ENCODE results near the gene SDC1. TPM values are rescaled to one million over a fixed set of nuclear protein-coding genes. Genes with fewer than 3 reads are reported as not detected.
"Not testable (repeated sequence)": the region's sequence is repeated elsewhere in the genome, so short reads cannot be mapped to it uniquely, and the experiment has no call there.

SDC1 gene
- total and polyA plus RNA-seq, 5 donors from 2014 or later: not detected

DNA sequence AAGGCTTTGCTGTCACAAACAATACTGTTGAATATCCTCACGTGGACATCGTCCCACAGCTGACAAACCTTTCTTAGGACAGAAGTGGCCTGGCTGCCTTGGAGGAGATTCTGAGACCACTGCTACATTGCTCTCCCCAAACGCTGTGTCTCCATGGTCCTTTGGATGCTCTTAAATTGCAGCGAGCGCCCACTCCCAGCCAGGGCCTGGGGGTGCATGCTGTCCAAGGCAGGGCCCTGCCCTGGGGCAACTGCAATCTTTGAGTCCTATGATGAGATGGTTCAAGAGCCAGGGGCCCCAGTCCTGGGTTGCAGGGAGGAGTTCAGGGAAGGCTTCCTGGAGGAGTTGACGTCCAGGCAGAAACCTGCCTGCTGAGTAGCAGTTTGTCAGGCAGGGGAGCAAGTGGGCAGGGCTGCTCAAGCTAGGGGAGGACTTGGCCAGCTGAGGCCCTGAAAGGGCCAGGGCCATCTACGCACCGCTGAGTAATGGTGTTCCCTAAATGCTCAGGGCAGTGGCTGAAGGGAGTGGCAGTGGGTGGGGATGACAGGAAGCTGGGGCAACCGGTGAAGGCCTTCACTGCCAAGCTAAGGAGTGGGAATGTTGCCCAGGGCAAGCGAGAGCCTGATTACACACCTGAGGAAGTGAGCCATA, 10.8 kb upstream of the SDC1 start:
- DNase-seq: no peak
- H3K4me3 Mint-ChIP-seq: no peak overlapping the region
- ATAC-seq (ENCODE audit: low read depth in 2 of 2): no peak

DNA sequence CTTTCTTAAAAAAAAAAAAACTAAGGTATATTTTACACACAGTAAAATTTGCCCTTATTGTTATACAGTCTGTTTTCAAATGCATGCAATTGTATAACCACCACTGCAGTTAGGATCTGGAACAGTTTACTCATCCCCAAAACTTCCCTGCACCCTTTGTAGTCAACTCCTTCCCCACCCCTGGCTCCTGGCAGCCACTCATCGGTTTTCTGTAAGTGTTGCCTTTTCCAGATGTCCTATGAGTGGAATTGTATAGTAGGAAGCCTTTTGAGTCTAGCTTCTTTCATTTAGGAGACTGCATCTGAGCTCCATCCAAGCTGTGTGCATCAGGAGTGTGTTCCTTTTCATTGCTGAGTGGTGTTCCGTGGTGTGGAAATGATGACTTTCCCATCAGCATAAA, 9.7 kb upstream of the SDC1 start:
- H3K27me3 ChIP-seq (ENCODE audit: control insufficient read depth, insufficient read depth, low read length): peaks cover 11% of the 10 kb centered on the region
- peaks cover 24% of the 10 kb centered on the region for H3K27me3 Mint-ChIP-seq
- not testable (repeated sequence) for H3K9me3 Mint-ChIP-seq; H3K4me1 ChIP-seq (ENCODE audit: control insufficient read depth, insufficient read depth, low read length, poor library complexity, severe bottlenecking); H3K27ac ChIP-seq (ENCODE audit: insufficient read depth, low read length, poor library complexity, severe bottlenecking); H3K4me3 ChIP-seq (ENCODE audit: low read depth, low read length); H3K9me3 ChIP-seq (ENCODE audit: control insufficient read depth in 2 of 2, low read length in 2 of 2); ATAC-seq (ENCODE audit: low read depth in 2 of 2); H3K36me3 Mint-ChIP-seq; H3K4me3 Mint-ChIP-seq; H3K27ac Mint-ChIP-seq; H3K4me1 Mint-ChIP-seq; DNase-seq; H3K36me3 ChIP-seq (ENCODE audit: control insufficient read depth, insufficient read depth, low read length)

More for the DNA sequence above, 10.8 kb upstream of the SDC1 start:
- Mint-ChIP-seq H3K9me3 (peaks cover 0 to 1% (median 0%) of the 10 kb centered on the region in 7 donors), H3K36me3 (no peaks in the 10 kb centered on the region), H3K4me1 (no peaks in the 10 kb centered on the region), H3K27ac (no peak overlapping the region), H3K27me3 (peaks cover 22% of the 10 kb centered on the region)
- Histone ChIP-seq H3K27me3 (ENCODE audit: control insufficient read depth, insufficient read depth, low read length) (peaks cover 11% of the 10 kb centered on the region), H3K4me3 (ENCODE audit: low read depth, low read length) (no peak overlapping the region), H3K4me1 (ENCODE audit: control insufficient read depth, insufficient read depth, low read length, poor library complexity, severe bottlenecking) (no peaks in the 10 kb centered on the region), H3K27ac (ENCODE audit: insufficient read depth, low read length, poor library complexity, severe bottlenecking) (no peak overlapping the region), H3K9me3 (ENCODE audit: control insufficient read depth in 2 of 2, low read length in 2 of 2) (no peaks in the 10 kb centered on the region), H3K36me3 (ENCODE audit: control insufficient read depth, insufficient read depth, low read length) (no peaks in the 10 kb centered on the region)

DNA sequence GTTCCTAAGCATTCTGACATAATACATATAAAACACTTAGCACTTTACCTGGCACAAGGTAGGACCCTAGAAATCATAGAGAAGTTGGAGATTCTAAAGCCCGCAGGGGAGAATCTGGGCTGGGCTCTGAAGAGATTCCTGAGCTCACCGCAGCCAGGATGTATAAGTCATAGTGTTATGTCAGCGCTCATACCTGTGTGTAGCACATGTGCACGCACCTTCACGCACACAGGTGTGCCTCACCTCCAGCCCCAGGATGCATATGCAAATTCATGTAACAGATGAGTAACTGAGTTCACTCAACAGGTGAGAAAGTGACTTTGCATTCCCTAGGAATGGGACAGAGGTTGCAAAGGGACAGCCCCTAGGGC, 7.9 kb upstream of the SDC1 start:
- Mint-ChIP-seq H3K4me1 (peaks cover 0 to under 1% (median 0%) of the 10 kb centered on the region in 4 donors), H3K27ac (no peak overlapping the region), H3K27me3 (peaks cover 35% of the 10 kb centered on the region), H3K9me3 (peaks cover 0 to 1% (median 0%) of the 10 kb centered on the region in 7 donors), H3K36me3 (no peaks in the 10 kb centered on the region), H3K4me3 (no peak overlapping the region)
- H3K27me3 ChIP-seq (ENCODE audit: control insufficient read depth, insufficient read depth, low read length): peaks cover 13% of the 10 kb centered on the region
- H3K36me3 ChIP-seq (ENCODE audit: control insufficient read depth, insufficient read depth, low read length): no peaks in the 10 kb centered on the region
- no peak for DNase-seq
- ATAC-seq (ENCODE audit: low read depth in 2 of 2): no peak
- H3K4me1 ChIP-seq (ENCODE audit: control insufficient read depth, insufficient read depth, low read length, poor library complexity, severe bottlenecking): no peaks in the 10 kb centered on the region
- H3K9me3 ChIP-seq (ENCODE audit: control insufficient read depth in 2 of 2, low read length in 2 of 2): no peaks in the 10 kb centered on the region
- no peak overlapping the region for H3K4me3 ChIP-seq (ENCODE audit: low read depth, low read length)
- no peak overlapping the region for H3K27ac ChIP-seq (ENCODE audit: insufficient read depth, low read length, poor library complexity, severe bottlenecking)

DNA sequence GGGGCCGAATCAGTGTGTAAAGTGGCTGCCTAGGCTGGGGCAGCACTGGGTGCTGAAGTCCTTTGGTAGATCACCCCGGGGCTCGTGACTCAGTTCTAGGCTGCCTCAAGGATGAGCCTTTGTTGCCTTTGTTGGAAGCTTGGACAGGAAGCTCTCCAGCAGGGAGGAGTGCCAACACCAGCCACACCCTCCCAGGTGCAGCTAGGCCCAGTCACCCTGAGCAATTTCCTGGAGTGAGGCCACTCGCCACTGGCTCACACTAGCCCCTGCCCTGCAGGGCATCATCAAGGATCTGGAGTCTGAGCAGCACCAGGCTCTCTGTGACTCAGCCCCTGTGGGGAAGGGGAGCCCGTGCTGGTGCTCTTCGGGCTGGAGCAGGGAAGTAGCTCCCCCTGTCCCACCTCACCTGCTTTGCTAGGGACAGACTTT, 6.7 kb upstream of the SDC1 start:
- H3K4me1 ChIP-seq (ENCODE audit: control insufficient read depth, insufficient read depth, low read length, poor library complexity, severe bottlenecking): no peaks in the 10 kb centered on the region
- H3K36me3 ChIP-seq (ENCODE audit: control insufficient read depth, insufficient read depth, low read length): no peaks in the 10 kb centered on the region
- H3K9me3 ChIP-seq (ENCODE audit: control insufficient read depth in 2 of 2, low read length in 2 of 2): no peaks in the 10 kb centered on the region
- no peak overlapping the region for H3K4me3 Mint-ChIP-seq
- H3K4me1 Mint-ChIP-seq: peaks cover 0 to 5% (median 0%) of the 10 kb centered on the region in 4 donors
- DNase-seq (no peak), ATAC-seq (ENCODE audit: low read depth in 2 of 2) (no peak)
- H3K36me3 Mint-ChIP-seq: no peaks in the 10 kb centered on the region
- peaks cover 9% of the 10 kb centered on the region for H3K27me3 ChIP-seq (ENCODE audit: control insufficient read depth, insufficient read depth, low read length)
- peaks cover 0 to 1% (median 0%) of the 10 kb centered on the region in 7 donors for H3K9me3 Mint-ChIP-seq
- peaks cover 42% of the 10 kb centered on the region for H3K27me3 Mint-ChIP-seq
- no peak overlapping the region for H3K27ac ChIP-seq (ENCODE audit: insufficient read depth, low read length, poor library complexity, severe bottlenecking)
- H3K4me3 ChIP-seq (ENCODE audit: low read depth, low read length): no peak overlapping the region
- no peak overlapping the region for H3K27ac Mint-ChIP-seq

DNA sequence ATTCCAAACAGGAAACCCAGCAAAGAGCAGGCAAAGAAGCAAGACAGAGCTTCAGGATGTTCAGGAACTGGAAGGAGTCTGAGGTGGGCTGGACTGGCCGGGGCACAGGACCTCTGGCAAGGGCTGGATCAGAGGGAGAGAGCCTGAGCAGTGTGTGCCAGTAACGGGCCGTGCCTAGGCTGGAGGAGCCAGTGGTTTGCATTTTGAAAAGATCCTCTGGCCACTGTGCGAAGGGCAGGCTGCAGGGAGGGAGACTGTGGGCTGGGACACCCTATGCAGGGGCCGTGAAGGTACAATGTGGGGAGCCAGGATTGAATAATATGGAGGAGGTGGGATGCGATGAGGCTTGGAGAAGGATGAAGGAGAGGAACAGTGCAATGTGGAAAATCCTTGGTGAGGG, 6.2 kb upstream of the SDC1 start:
- Mint-ChIP-seq H3K4me1 (peaks cover 0 to 5% (median 1%) of the 10 kb centered on the region in 4 donors), H3K9me3 (peaks cover 0 to 1% (median 0%) of the 10 kb centered on the region in 7 donors), H3K27me3 (peaks cover 42% of the 10 kb centered on the region), H3K27ac (no peak overlapping the region), H3K36me3 (no peaks in the 10 kb centered on the region), H3K4me3 (no peak overlapping the region)
- Histone ChIP-seq H3K27me3 (ENCODE audit: control insufficient read depth, insufficient read depth, low read length) (peaks cover 8% of the 10 kb centered on the region), H3K36me3 (ENCODE audit: control insufficient read depth, insufficient read depth, low read length) (no peaks in the 10 kb centered on the region), H3K9me3 (ENCODE audit: control insufficient read depth in 2 of 2, low read length in 2 of 2) (no peaks in the 10 kb centered on the region), H3K27ac (ENCODE audit: insufficient read depth, low read length, poor library complexity, severe bottlenecking) (no peak overlapping the region), H3K4me3 (ENCODE audit: low read depth, low read length) (no peak overlapping the region), H3K4me1 (ENCODE audit: control insufficient read depth, insufficient read depth, low read length, poor library complexity, severe bottlenecking) (no peaks in the 10 kb centered on the region)
- no peak for ATAC-seq (ENCODE audit: low read depth in 2 of 2)
- DNase-seq: no peak

DNA sequence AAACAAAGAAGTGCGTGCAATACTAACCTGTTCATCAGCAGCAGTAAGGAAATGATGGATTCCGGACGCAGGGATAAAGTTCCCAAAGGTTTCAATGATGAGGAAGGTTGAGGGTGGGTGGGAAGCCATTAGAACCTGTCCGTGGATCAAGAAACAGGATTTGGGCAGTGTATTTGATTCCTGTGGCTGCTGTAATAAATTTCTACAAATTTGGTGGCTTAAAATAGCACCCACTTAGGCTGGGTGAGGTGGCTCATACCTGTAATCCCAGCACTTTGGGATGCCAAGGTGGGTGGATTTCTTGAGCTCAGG, 5.1 kb upstream of the SDC1 start:
- H3K4me1 Mint-ChIP-seq: peaks cover 0 to 9% (median 1%) of the 10 kb centered on the region in 4 donors
- Histone ChIP-seq H3K4me3 (ENCODE audit: low read depth, low read length) (no peak overlapping the region), H3K4me1 (ENCODE audit: control insufficient read depth, insufficient read depth, low read length, poor library complexity, severe bottlenecking) (peaks cover 5% of the 10 kb centered on the region), H3K27ac (ENCODE audit: insufficient read depth, low read length, poor library complexity, severe bottlenecking) (no peak overlapping the region), H3K9me3 (ENCODE audit: control insufficient read depth in 2 of 2, low read length in 2 of 2) (no peaks in the 10 kb centered on the region), H3K27me3 (ENCODE audit: control insufficient read depth, insufficient read depth, low read length) (peaks cover 8% of the 10 kb centered on the region), H3K36me3 (ENCODE audit: control insufficient read depth, insufficient read depth, low read length) (no peaks in the 10 kb centered on the region)
- H3K4me3 Mint-ChIP-seq: no peak overlapping the region
- DNase-seq (no peak), ATAC-seq (ENCODE audit: low read depth in 2 of 2) (no peak)
- H3K27me3 Mint-ChIP-seq: peaks cover 45% of the 10 kb centered on the region
- H3K36me3 Mint-ChIP-seq: no peaks in the 10 kb centered on the region
- peaks cover 0 to 3% (median 0%) of the 10 kb centered on the region in 7 donors for H3K9me3 Mint-ChIP-seq
- no peak overlapping the region for H3K27ac Mint-ChIP-seq

DNA sequence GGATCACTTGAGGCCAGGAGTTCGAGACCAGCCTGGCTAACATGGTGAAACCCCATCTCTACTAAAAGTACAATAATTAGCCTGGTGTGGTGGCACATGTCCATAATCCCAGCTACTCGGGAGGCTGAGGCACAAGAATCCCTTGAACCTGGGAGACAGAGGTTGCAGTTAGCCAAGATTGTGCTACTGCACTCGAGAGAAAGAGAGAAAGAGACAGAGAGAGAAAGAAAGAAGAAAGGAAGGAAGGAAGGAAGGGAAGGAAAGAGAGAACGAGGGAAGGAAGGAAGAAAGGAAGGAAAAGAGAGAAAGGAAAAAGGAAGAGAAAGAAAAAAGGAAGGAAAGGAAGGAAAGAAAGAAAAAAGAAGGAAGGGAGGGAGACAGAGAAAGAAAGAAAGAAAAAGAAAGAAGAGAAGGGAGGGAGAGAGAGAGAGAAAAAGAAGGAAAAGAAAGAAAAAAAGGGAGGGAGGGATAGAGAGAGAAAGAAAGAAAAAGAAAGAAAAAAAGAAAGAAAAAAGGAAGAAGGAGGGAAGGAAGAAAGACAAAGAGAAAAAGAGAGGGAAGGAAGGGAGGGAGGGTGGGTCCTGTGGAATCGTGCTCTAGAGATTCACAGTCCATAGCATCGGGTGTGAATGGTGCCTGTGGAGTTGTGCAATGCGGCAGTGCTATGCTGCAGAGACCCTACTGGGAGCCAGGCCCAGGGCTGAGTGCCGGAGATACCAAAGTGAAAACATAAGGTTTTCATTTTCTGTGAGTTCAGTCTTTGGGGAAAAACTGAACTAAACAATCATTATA, 4.6 kb upstream of the SDC1 start:
- Mint-ChIP-seq H3K27ac (no peak overlapping the region), H3K4me3 (no peak overlapping the region), H3K9me3 (peaks cover 0 to 3% (median 0%) of the 10 kb centered on the region in 7 donors), H3K36me3 (no peaks in the 10 kb centered on the region), H3K27me3 (peaks cover 41% of the 10 kb centered on the region), H3K4me1 (peaks cover 0 to 9% (median 1%) of the 10 kb centered on the region in 4 donors)
- no peaks in the 10 kb centered on the region for H3K9me3 ChIP-seq (ENCODE audit: control insufficient read depth in 2 of 2, low read length in 2 of 2)
- DNase-seq (no peak), ATAC-seq (ENCODE audit: low read depth in 2 of 2) (no peak)
- no peaks in the 10 kb centered on the region for H3K36me3 ChIP-seq (ENCODE audit: control insufficient read depth, insufficient read depth, low read length)
- H3K4me1 ChIP-seq (ENCODE audit: control insufficient read depth, insufficient read depth, low read length, poor library complexity, severe bottlenecking): peaks cover 6% of the 10 kb centered on the region
- no peak overlapping the region for H3K4me3 ChIP-seq (ENCODE audit: low read depth, low read length)
- no peak overlapping the region for H3K27ac ChIP-seq (ENCODE audit: insufficient read depth, low read length, poor library complexity, severe bottlenecking)
- H3K27me3 ChIP-seq (ENCODE audit: control insufficient read depth, insufficient read depth, low read length): peaks cover 8% of the 10 kb centered on the region
